Measurements from ENCODE around the gene NHS.

Gene NHS

DNA sequence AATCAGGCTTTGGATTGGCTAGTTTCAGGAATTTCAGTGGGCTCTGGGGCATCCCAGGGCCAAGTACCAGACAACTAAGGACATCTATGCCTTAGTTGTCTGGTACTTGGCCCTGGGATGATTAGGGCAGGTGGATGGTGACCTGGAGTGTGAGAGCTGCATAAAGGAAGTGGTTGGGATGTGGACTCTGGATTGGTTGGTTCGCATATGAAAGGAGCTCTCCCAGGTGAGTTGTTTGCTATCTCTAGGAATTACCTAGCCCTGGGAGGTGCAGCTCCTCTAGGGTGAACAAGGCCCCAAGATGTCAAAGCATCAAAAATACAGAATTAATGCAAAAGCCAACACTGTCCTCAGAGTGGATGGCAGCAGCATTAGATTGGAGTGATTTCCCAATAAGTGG, 109.6 kb downstream of the NHS start:
- TF ChIP-seq, protein P1, sequence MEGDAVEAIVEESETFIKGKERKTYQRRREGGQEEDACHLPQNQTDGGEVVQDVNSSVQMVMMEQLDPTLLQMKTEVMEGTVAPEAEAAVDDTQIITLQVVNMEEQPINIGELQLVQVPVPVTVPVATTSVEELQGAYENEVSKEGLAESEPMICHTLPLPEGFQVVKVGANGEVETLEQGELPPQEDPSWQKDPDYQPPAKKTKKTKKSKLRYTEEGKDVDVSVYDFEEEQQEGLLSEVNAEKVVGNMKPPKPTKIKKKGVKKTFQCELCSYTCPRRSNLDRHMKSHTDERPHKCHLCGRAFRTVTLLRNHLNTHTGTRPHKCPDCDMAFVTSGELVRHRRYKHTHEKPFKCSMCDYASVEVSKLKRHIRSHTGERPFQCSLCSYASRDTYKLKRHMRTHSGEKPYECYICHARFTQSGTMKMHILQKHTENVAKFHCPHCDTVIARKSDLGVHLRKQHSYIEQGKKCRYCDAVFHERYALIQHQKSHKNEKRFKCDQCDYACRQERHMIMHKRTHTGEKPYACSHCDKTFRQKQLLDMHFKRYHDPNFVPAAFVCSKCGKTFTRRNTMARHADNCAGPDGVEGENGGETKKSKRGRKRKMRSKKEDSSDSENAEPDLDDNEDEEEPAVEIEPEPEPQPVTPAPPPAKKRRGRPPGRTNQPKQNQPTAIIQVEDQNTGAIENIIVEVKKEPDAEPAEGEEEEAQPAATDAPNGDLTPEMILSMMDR (IDR thresholded peaks at IDR 0.05; ENCODE audit: low read depth, low read length): no peak
- H3K4me3 ChIP-seq (ENCODE audit: low read depth, low read length): no peak overlapping the region

DNA sequence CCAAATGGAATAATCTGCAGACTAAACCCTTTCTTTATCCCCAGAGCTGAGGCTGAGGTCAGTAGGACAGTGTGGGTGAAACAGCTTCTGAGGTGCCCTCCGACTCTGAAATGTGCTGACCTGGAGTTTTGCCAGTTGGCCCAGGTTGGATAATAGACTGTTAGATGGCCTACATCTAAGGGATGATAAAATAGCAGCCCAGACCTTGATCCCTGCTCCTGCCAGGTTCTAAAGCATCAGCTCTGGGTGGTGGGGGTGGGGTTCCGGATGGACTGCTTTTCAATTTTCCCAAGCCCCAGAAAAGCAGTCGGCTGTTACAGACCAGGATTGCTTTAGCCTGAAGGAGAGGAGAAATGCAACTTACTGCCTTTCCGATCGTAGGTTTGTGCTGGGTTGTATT, 110.4 kb downstream of the NHS start:
- no peak overlapping the region for H3K4me3 ChIP-seq (ENCODE audit: low read depth, low read length)
- TF ChIP-seq, protein P1 (IDR thresholded peaks at IDR 0.05; ENCODE audit: low read depth, low read length): no peak

DNA sequence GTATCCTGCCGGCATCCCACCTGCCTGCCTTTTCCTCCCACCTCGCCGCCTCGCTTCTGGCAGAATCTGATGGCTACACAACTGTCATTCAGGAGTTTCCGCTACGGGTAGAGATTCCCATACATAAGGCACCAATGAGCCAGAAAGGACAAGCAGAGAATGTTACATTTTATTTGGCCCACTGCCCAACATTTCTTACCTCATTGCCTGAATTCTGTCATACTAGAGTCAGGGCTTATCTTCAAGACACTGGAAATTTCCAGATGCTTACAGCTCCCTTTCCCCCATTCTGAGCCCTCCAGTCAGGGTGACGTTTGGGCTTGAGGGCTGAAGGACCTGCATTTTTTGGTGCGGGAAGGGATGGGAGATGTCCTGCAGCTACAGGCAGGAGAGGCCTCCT, 113.0 kb downstream of the NHS start:
- H3K4me3 ChIP-seq (ENCODE audit: low read depth, low read length): no peak overlapping the region
- TF ChIP-seq, protein P1 (IDR thresholded peaks at IDR 0.05; ENCODE audit: low read depth, low read length): no peak

DNA sequence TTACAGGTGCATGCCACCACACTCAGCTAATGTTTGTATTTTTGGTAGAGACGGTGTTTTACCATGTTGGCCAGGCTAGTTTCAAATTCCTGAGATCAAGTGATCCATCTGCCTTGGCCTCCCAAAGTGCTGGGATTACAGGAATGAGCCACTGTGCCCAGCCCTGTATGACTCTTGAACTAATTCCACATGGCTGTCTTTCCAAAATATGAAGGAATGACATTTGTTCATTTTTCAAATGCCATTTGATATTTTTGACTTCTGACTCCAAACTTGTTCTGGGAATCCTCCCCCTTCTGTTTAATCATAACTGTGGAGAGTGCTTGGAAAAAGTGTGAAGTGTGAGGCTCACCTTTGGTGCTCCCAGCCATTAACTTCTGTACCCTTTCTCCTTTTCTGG, 119.2 kb downstream of the NHS start:
- TF ChIP-seq, protein P1 (IDR thresholded peaks at IDR 0.05; ENCODE audit: low read depth, low read length): no peak
- H3K4me3 ChIP-seq (ENCODE audit: low read depth, low read length): no peak overlapping the region

DNA sequence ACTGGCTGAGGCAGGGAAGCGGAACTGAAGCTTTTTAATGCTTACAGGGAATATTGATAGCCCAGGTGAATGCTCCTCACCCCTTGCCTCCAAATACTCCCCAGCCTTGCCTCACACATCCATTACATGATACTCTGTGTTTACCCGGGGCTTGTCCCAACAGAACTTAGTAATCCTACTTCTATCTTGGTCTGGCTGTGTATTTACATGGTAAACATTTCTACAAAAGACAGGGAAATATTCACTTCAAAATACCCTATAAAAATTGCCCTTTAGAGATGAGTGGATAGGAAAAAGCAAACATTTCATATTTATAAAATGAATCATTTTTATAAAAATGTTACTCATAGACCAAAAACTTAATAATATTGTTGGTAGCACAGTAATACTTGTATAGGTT, 120.1 kb downstream of the NHS start:
- TF ChIP-seq, protein P1 (IDR thresholded peaks at IDR 0.05; ENCODE audit: low read depth, low read length): no peak

DNA sequence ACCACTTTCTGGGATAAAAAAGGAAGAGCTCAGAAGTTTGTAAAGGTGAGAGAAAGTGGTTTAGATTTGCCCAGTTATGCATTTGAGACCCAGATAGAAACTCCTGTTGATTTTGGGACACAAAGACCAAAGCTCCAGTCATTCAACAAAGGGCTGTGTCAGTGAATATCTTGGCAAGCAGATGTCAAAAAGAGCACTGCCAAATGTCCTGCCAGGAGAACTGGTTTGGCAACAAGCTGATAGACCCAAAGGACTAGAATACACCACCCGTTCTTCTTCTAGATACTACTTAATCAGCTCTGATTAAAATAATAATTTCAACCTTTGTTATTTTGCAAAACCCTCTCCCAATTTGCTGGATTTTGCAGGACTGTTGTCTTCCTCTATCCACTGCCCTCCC, 121.4 kb downstream of the NHS start:
- no peak overlapping the region for H3K4me3 ChIP-seq (ENCODE audit: low read depth, low read length)
- TF ChIP-seq, protein P1 (IDR thresholded peaks at IDR 0.05; ENCODE audit: low read depth, low read length): no peak

More for the DNA sequence above, 120.1 kb downstream of the NHS start:
- H3K4me3 ChIP-seq (ENCODE audit: low read depth, low read length): no peak overlapping the region

DNA sequence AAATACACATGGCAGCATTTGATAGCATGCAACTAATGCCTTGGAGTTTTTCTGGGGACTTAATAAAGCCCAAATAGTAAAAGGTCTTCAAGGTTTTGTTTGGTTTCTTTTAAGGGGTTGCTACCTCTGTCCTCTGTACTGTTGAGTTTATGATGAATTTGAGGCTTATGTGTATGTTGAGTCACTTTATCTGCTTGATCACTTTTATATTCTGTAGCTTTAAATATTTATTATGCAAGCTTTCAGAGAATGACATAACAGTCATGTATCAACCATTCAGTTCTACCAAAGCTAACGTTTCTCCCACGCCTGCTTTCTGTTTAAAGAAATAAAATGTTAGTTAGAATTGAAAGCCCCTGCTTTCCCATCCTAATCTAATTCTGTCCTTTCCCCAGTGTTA, 122.2 kb downstream of the NHS start:
- no peak overlapping the region for H3K4me3 ChIP-seq (ENCODE audit: low read depth, low read length)
- TF ChIP-seq, protein P1 (IDR thresholded peaks at IDR 0.05; ENCODE audit: low read depth, low read length): no peak

Data from WI38 (cell line).